H1 (cell line): Measurements from ENCODE around the gene COL19A1. TPM values are rescaled to one million over a fixed set of nuclear protein-coding genes. Genes with fewer than 3 reads are reported as not detected.

Source experiments
- CTCF ChIA-PET: fragments of 300-600 bp; sonication (Branson Sonifier 250); formaldehyde crosslinking; loops from one replicate; lab custom pipeline; 2021; ENCODE audit not compliant: partially characterized antibody; lab: Charles Lee
- POLR2A ChIA-PET: fragments of 300-600 bp; sonication (Branson Sonifier 250); formaldehyde crosslinking; loops from one replicate; lab custom pipeline; 2021; ENCODE audit warnings: inconsistent platforms; ENCODE audit not compliant: partially characterized antibody; lab: Charles Lee
- DNase-seq, 2 experiments: peaks; one replicate each; pipeline versions ENCODE4 v3.0.0 to v3.0.0-alpha.2; 2010 to 2022; ENCODE audit warnings: low spot score in 2 of 2, low read depth in 1 of 2, mixed read lengths in 1 of 2
- FAIRE-seq: peaks from 2 replicates; lab custom pipeline; 2011; peaks lifted over from hg19 to GRCh38; lab: Jason Lieb, UNC
- H2AFZ ChIP-seq: 2 replicates; pipeline ENCODE4 v1.8.1; 2012; ENCODE audit warnings: low read length, inconsistent platforms
- H2AK5ac ChIP-seq: 2 replicates; pipeline ENCODE4 v1.6.1; 2013; ENCODE audit warnings: low read depth, low read length
- H2BK120ac ChIP-seq: replicated peaks from 2 replicates; pipeline ENCODE3; 2013; ENCODE audit warnings: low read depth, low read length, inconsistent platforms
- H2BK12ac ChIP-seq: 2 replicates; pipeline ENCODE4 v1.6.1; 2013; ENCODE audit warnings: low read depth, low read length
- H2BK15ac ChIP-seq: 2 replicates; pipeline ENCODE4 v1.6.1; 2013; ENCODE audit warnings: low read length
- H2BK20ac ChIP-seq: 2 replicates; pipeline ENCODE4 v1.6.1; 2013; ENCODE audit warnings: low read length
- H2BK5ac ChIP-seq: 2 replicates; pipeline ENCODE4 v1.6.1; 2013; ENCODE audit warnings: low read depth, low read length
- H3K14ac ChIP-seq: 2 replicates; pipeline ENCODE4 v1.6.1; 2013; ENCODE audit warnings: inconsistent platforms; ENCODE audit not compliant: insufficient read length
- H3K18ac ChIP-seq: 2 replicates; pipeline ENCODE4 v1.6.1; 2013; ENCODE audit warnings: low read length; ENCODE audit errors: extremely low read depth
- H3K23ac ChIP-seq: 2 replicates; pipeline ENCODE4 v1.6.1; 2013; ENCODE audit warnings: inconsistent platforms; ENCODE audit not compliant: insufficient read length
- H3K23me2 ChIP-seq: 2 replicates; pipeline ENCODE4 v1.6.1; 2013; ENCODE audit warnings: low read depth, low read length
- H3K27ac ChIP-seq: 2 replicates; pipeline ENCODE4 v1.6.1; 2011; ENCODE audit warnings: low read depth, low read length, inconsistent platforms
- H3K27me3 ChIP-seq, 4 experiments: replicated peaks in 1 of 4; 1 replicate in 1 of 4; 2 replicates in 3 of 4; pipeline versions ENCODE4 v1.6.1 to v1.8.1; 2011 to 2013; ENCODE audit warnings: low read length in 3 of 4, mild to moderate bottlenecking in 3 of 4, inconsistent platforms in 2 of 4, mixed read lengths in 2 of 4, moderate library complexity in 1 of 4; ENCODE audit not compliant: control insufficient read depth in 3 of 4, insufficient read depth in 3 of 4; ENCODE audit errors: extremely low read depth in 1 of 4
- H3K36me3 ChIP-seq, 4 experiments: 2 replicates each; pipeline versions ENCODE4 v1.6.1 to v1.8.1; 2011 to 2013; ENCODE audit warnings: mild to moderate bottlenecking in 4 of 4, low read length in 3 of 4, moderate library complexity in 2 of 4, control low read depth in 1 of 4, inconsistent platforms in 1 of 4; ENCODE audit not compliant: insufficient read depth in 4 of 4, control insufficient read depth in 2 of 4
- H3K4ac ChIP-seq: replicated peaks from 2 replicates; pipeline ENCODE3; 2013; ENCODE audit warnings: low read length, low read depth, mixed read lengths, inconsistent platforms; ENCODE audit not compliant: insufficient read length
- H3K4me1 ChIP-seq, 4 experiments: replicated peaks in 1 of 4; 1 replicate in 1 of 4; 2 replicates in 3 of 4; pipeline versions ENCODE4 v1.6.1 to v1.8.1; 2011 to 2013; ENCODE audit warnings: low read length in 3 of 4, inconsistent platforms in 2 of 4, mixed read lengths in 1 of 4; ENCODE audit not compliant: insufficient read depth in 4 of 4, control insufficient read depth in 3 of 4
- H3K4me2 ChIP-seq, 2 experiments: 2 replicates each; pipeline versions ENCODE4 v1.6.1 to v1.8.1; 2011 to 2013; ENCODE audit warnings: low read depth in 2 of 2, low read length in 2 of 2, control low read depth in 1 of 2, inconsistent platforms in 1 of 2, mild to moderate bottlenecking in 1 of 2; ENCODE audit not compliant: insufficient read depth in 1 of 2
- H3K4me3 ChIP-seq, 4 experiments: fragments of 200-600, 300-600 bp in 1 of 4; sonication (generic), shearing (Covaris generic), sonication (Bioruptor Twin) in 1 of 4; 2 replicates each; pipeline versions ENCODE4 v1.5.1 to v1.8.1; 2011 to 2016; ENCODE audit warnings: low read length in 4 of 4, low read depth in 3 of 4, control low read depth in 2 of 4, inconsistent platforms in 2 of 4, mild to moderate bottlenecking in 2 of 4, mixed read lengths in 1 of 4, moderate library complexity in 1 of 4; ENCODE audit not compliant: insufficient read depth in 2 of 4; ENCODE audit errors: extremely low read depth in 1 of 4
- H3K56ac ChIP-seq: replicated peaks from 2 replicates; pipeline ENCODE3; 2013; ENCODE audit warnings: low read depth, mild to moderate bottlenecking, mixed read lengths, low read length, inconsistent platforms; ENCODE audit not compliant: insufficient read length
- H3K79me1 ChIP-seq: 2 replicates; pipeline ENCODE4 v1.6.1; 2013; ENCODE audit warnings: low read depth, low read length, control low read depth
- H3K79me2 ChIP-seq, 2 experiments: 2 replicates each; pipeline versions ENCODE4 v1.6.1 to v1.8.1; 2012 to 2013; ENCODE audit warnings: low read length in 2 of 2, mild to moderate bottlenecking in 2 of 2, inconsistent platforms in 1 of 2; ENCODE audit not compliant: insufficient read depth in 2 of 2, control insufficient read depth in 1 of 2
- H3K9ac ChIP-seq, 4 experiments: replicated peaks in 1 of 4; 1 replicate in 1 of 4; 2 replicates in 3 of 4; pipeline versions ENCODE4 v1.6.1 to v1.8.1; 2011 to 2013; ENCODE audit warnings: low read depth in 3 of 4, low read length in 3 of 4, control low read depth in 2 of 4, mild to moderate bottlenecking in 2 of 4, moderate library complexity in 2 of 4, inconsistent platforms in 1 of 4; ENCODE audit errors: extremely low read depth in 1 of 4
- H3K9me3 ChIP-seq, 2 experiments: 2 replicates each; pipeline versions ENCODE4 v1.6.1 to v1.8.1; 2012 to 2013; ENCODE audit warnings: mild to moderate bottlenecking in 2 of 2, moderate library complexity in 2 of 2, control low read depth in 1 of 2, inconsistent platforms in 1 of 2, low read depth in 1 of 2, low read length in 1 of 2, mixed read lengths in 1 of 2; ENCODE audit not compliant: insufficient read depth in 2 of 2
- H4K20me1 ChIP-seq, 2 experiments: replicated peaks in 1 of 2; 2 replicates each; pipeline versions ENCODE3 to v1.8.1; 2011 to 2013; ENCODE audit warnings: inconsistent platforms in 2 of 2, low read length in 2 of 2, mild to moderate bottlenecking in 1 of 2; ENCODE audit not compliant: insufficient read depth in 2 of 2, control insufficient read depth in 1 of 2
- H4K5ac ChIP-seq: 2 replicates; pipeline ENCODE4 v1.6.1; 2013; ENCODE audit warnings: low read length, low read depth, mixed read lengths, inconsistent platforms; ENCODE audit not compliant: insufficient read length
- H4K8ac ChIP-seq: 2 replicates; pipeline ENCODE4 v1.8.0; 2013; ENCODE audit warnings: mild to moderate bottlenecking, moderate library complexity, low read length, inconsistent platforms; ENCODE audit not compliant: insufficient read depth; ENCODE audit errors: extremely low read depth
- H4K91ac ChIP-seq: replicated peaks from 2 replicates; pipeline ENCODE3; 2013; ENCODE audit warnings: low read length, mixed read lengths, inconsistent platforms; ENCODE audit not compliant: insufficient read length
- CBX8 ChIP-seq: fragments of 300-800, 300-1000 bp; sonication (generic); IDR thresholded peaks from 2 replicates; pipeline ENCODE4 v1.7.1; 2016; ENCODE audit warnings: low read depth, low read length, borderline replicate concordance
- EGR1 ChIP-seq: IDR thresholded peaks from 2 replicates; pipeline ENCODE4 v1.6.1; 2011; ENCODE audit warnings: low read depth, low read length, borderline replicate concordance
- GTF2F1 ChIP-seq: IDR thresholded peaks from 2 replicates; pipeline ENCODE4 v1.6.1; 2012; ENCODE audit warnings: low read depth, low read length, improper control_type of control experiment, borderline replicate concordance
- KDM1A ChIP-seq: fragments of 200-600, 300-600 bp; sonication (generic); IDR thresholded peaks from 2 replicates; pipeline ENCODE4 v1.7.1; 2016; ENCODE audit warnings: mild to moderate bottlenecking, low read length, borderline replicate concordance
- KDM5A ChIP-seq: fragments of 200-600 bp; IDR thresholded peaks from 2 replicates; pipeline ENCODE4 v1.7.1; 2012; ENCODE audit warnings: mild to moderate bottlenecking, low read length, inconsistent platforms, mixed read lengths
- MAFK ChIP-seq: IDR thresholded peaks from 2 replicates; pipeline ENCODE4 v1.6.1; 2012; ENCODE audit warnings: low read depth, mild to moderate bottlenecking, improper control_type of control experiment, low read length
- NANOG ChIP-seq: IDR thresholded peaks from 2 replicates; pipeline ENCODE4 v1.6.1; 2011; ENCODE audit warnings: low read length, low read depth, mild to moderate bottlenecking, inconsistent platforms; ENCODE audit not compliant: insufficient read depth, poor library complexity, severe bottlenecking
- RXRA ChIP-seq: IDR thresholded peaks from 2 replicates; pipeline ENCODE4 v1.6.1; 2011; ENCODE audit warnings: low read depth, mild to moderate bottlenecking, low read length, moderate library complexity; ENCODE audit not compliant: insufficient read depth
- SP1 ChIP-seq: IDR thresholded peaks from 2 replicates; pipeline ENCODE4 v1.6.1; 2011; ENCODE audit warnings: low read depth, low read length
- SP4 ChIP-seq: IDR thresholded peaks from 2 replicates; pipeline ENCODE4 v1.6.1; 2012; ENCODE audit warnings: low read length, inconsistent platforms
- SUZ12 ChIP-seq: fragments of 200-600 bp; sonication (generic); IDR thresholded peaks from 2 replicates; pipeline ENCODE4 v1.6.1; 2012; ENCODE audit warnings: mild to moderate bottlenecking, inconsistent platforms, low read length, moderate library complexity, mixed read lengths
- TBP ChIP-seq: IDR thresholded peaks from 2 replicates; pipeline ENCODE4 v1.6.1; 2011; ENCODE audit warnings: low read depth, low read length, improper control_type of control experiment
- TEAD4 ChIP-seq: IDR thresholded peaks from 2 replicates; pipeline ENCODE4 v1.6.1; 2012; ENCODE audit warnings: low read depth, low read length, inconsistent platforms, mixed read lengths
- WGBS, 2 experiments: shearing (Covaris generic) in 1 of 2; methylation state at CpG; one replicate each; pipeline versions ENCODE4 v1.1.6 to v1.1.7; 2013 to 2015; ENCODE audit warnings: low lambda C conversion rate in 2 of 2, mixed read lengths in 2 of 2, inconsistent platforms in 1 of 2, low coverage in 1 of 2, missing lambda C conversion rate in 1 of 2; ENCODE audit not compliant: insufficient replicate concordance in 2 of 2, insufficient coverage in 1 of 2, insufficient read length in 1 of 2; ENCODE audit errors: extremely low coverage in 1 of 2, missing lambda C conversion rate in 1 of 2; 5-methylcytosine and 5-hydroxymethylcytosine counted together
- polyA plus RNA-seq, 7 experiments: library from polyadenylated mRNA; depleted of rRNA in 3 of 7; stranded (reverse) in 5 of 7; unstranded in 2 of 7; fragments of >200 nt in 5 of 7; fragments of 200-250 nt in 2 of 7; gene quantifications; 1 replicate in 5 of 7; 2 replicates in 1 of 7; 4 replicates in 1 of 7; pipeline versions ENCODE4 v1.2.1 to v1.2.3, GENCODE V29; 2011 to 2013; ENCODE audit warnings: missing spikeins in 2 of 7, mixed read lengths in 2 of 7
- total RNA-seq: library from RNA; stranded (reverse); fragmentation: NEBNext Ultra II Directional; extraction: Animal tissue kit (Norgen Biotek cat#: 25700); gene quantifications from 2 replicates; pipeline ENCODE4 v1.2.1, GENCODE V29; 2021
- TF ChIP-seq, protein P1 (sequence below): IDR thresholded peaks from 2 replicates; pipeline ENCODE4 v1.6.1; 2011; ENCODE audit warnings: low read depth, mild to moderate bottlenecking, low read length; ENCODE audit not compliant: insufficient read depth

COL19A1 gene
- total and polyA plus RNA-seq, 2 of the 8 experiments (the other 6 are each of a cell fraction or from before 2014, with no cell fraction given), result not detected

GRCh38 chr6:69907981-69908498 lies 41.7 kb downstream of the COL19A1 start:
- H3K14ac ChIP-seq, result no peak overlapping the region
- no peaks in the 10 kb centered on the region for H3K79me1 ChIP-seq
- H4K5ac ChIP-seq, result no peak overlapping the region
- no peaks in the 10 kb centered on the region for H3K9me3 ChIP-seq
- H3K23ac ChIP-seq, result no peak overlapping the region
- H3K4ac ChIP-seq, result no peak overlapping the region
- no peak overlapping the region for H3K4me2 ChIP-seq
- no peaks in the 10 kb centered on the region for H3K79me2 ChIP-seq
- FAIRE-seq (no peak), DNase-seq (no peak)
- H3K27me3 ChIP-seq, result no peaks in the 10 kb centered on the region
- 91% methylated on average over 1 of the region's 1 CpG; no CpG with 5 or more reads in 1 of the 2 experiments for WGBS, 2 experiments
- no peak overlapping the region for H3K56ac ChIP-seq
- ChIA-PET CTCF (interaction anchor here (0.9 kb wide), 2 partner anchors 13 to 199 kb away, joined by 3 to 4 read pairs; no protein-coding TSS in a partner anchor), POLR2A (no interaction called here)
- no peaks in the 10 kb centered on the region; a peak in 2 of 7 replicates for H3K4me1 ChIP-seq
- H4K20me1 ChIP-seq, result no peaks in the 10 kb centered on the region
- no peak overlapping the region for H2BK5ac ChIP-seq
- H2AK5ac ChIP-seq, result no peak overlapping the region
- no peak overlapping the region for H2BK12ac ChIP-seq
- H3K9ac ChIP-seq, result no peak overlapping the region
- no peak overlapping the region for H4K8ac ChIP-seq
- H2BK120ac ChIP-seq, result no peak overlapping the region
- no peaks in the 10 kb centered on the region; a peak in 1 of 8 replicates for H3K36me3 ChIP-seq
- H3K23me2 ChIP-seq, result no peaks in the 10 kb centered on the region
- H3K4me3 ChIP-seq, result no peak overlapping the region
- H2BK15ac ChIP-seq, result no peak overlapping the region
- no peak overlapping the region for H3K18ac ChIP-seq
- H4K91ac ChIP-seq, result no peak overlapping the region
- no peak overlapping the region for H3K27ac ChIP-seq
- H2AFZ ChIP-seq, result peak overlapping the region; percentile 86; the same call in 1 of the 2 replicates
- H2BK20ac ChIP-seq, result no peak overlapping the region
- TF ChIP-seq NANOG (no peak), GTF2F1 (no peak), TEAD4 (no peak), SP1 (no peak), CBX8 (no peak), SP4 (no peak), EGR1 (no peak), KDM1A (no peak), KDM5A (no peak), SUZ12 (no peak), RXRA (no peak), MAFK (no peak), TBP (no peak)
- TF ChIP-seq, protein P1, sequence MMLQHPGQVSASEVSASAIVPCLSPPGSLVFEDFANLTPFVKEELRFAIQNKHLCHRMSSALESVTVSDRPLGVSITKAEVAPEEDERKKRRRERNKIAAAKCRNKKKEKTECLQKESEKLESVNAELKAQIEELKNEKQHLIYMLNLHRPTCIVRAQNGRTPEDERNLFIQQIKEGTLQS, result no peak
